Measurements from ENCODE around the gene SOX10. TPM values are rescaled to one million over a fixed set of nuclear protein-coding genes. Genes with fewer than 3 reads are reported as not detected.

SOX10 gene
- total and polyA plus RNA-seq, 2 of the 13 experiments (the other 11 are each of a cell fraction or from before 2014, with no cell fraction given): not detected

- TF ChIP-seq, protein P1, sequence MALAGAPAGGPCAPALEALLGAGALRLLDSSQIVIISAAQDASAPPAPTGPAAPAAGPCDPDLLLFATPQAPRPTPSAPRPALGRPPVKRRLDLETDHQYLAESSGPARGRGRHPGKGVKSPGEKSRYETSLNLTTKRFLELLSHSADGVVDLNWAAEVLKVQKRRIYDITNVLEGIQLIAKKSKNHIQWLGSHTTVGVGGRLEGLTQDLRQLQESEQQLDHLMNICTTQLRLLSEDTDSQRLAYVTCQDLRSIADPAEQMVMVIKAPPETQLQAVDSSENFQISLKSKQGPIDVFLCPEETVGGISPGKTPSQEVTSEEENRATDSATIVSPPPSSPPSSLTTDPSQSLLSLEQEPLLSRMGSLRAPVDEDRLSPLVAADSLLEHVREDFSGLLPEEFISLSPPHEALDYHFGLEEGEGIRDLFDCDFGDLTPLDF (CRISPR knock-in tag; IDR thresholded peaks at IDR 0.05): no peak
- TF ChIP-seq HDAC1 (CRISPR knock-in tag; IDR thresholded peaks at IDR 0.05) (peak; percentile 21; the same call in 1 of the 2 replicates), IRF1 (CRISPR knock-in tag; IDR thresholded peaks at IDR 0.05; ENCODE audit: low read depth) (no peak), HNF4G (IDR thresholded peaks at IDR 0.05; ENCODE audit: borderline replicate concordance, low read depth, low read length) (peak; percentile 85), HNF4G (CRISPR knock-in tag; IDR thresholded peaks at IDR 0.05; ENCODE audit: borderline replicate concordance, low read depth) (no peak), FOXA3 (CRISPR knock-in tag; IDR thresholded peaks at IDR 0.05) (no peak)
- TF ChIP-seq, protein P2, sequence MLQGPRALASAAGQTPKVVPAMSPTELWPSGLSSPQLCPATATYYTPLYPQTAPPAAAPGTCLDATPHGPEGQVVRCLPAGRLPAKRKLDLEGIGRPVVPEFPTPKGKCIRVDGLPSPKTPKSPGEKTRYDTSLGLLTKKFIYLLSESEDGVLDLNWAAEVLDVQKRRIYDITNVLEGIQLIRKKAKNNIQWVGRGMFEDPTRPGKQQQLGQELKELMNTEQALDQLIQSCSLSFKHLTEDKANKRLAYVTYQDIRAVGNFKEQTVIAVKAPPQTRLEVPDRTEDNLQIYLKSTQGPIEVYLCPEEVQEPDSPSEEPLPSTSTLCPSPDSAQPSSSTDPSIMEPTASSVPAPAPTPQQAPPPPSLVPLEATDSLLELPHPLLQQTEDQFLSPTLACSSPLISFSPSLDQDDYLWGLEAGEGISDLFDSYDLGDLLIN (CRISPR knock-in tag; IDR thresholded peaks at IDR 0.05; ENCODE audit: borderline replicate concordance): no peak
- TF ChIP-seq, protein P3, sequence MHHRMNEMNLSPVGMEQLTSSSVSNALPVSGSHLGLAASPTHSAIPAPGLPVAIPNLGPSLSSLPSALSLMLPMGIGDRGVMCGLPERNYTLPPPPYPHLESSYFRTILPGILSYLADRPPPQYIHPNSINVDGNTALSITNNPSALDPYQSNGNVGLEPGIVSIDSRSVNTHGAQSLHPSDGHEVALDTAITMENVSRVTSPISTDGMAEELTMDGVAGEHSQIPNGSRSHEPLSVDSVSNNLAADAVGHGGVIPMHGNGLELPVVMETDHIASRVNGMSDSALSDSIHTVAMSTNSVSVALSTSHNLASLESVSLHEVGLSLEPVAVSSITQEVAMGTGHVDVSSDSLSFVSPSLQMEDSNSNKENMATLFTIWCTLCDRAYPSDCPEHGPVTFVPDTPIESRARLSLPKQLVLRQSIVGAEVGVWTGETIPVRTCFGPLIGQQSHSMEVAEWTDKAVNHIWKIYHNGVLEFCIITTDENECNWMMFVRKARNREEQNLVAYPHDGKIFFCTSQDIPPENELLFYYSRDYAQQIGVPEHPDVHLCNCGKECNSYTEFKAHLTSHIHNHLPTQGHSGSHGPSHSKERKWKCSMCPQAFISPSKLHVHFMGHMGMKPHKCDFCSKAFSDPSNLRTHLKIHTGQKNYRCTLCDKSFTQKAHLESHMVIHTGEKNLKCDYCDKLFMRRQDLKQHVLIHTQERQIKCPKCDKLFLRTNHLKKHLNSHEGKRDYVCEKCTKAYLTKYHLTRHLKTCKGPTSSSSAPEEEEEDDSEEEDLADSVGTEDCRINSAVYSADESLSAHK (CRISPR knock-in tag; IDR thresholded peaks at IDR 0.05; ENCODE audit: borderline replicate concordance): no peak
- TF ChIP-seq, protein P4, sequence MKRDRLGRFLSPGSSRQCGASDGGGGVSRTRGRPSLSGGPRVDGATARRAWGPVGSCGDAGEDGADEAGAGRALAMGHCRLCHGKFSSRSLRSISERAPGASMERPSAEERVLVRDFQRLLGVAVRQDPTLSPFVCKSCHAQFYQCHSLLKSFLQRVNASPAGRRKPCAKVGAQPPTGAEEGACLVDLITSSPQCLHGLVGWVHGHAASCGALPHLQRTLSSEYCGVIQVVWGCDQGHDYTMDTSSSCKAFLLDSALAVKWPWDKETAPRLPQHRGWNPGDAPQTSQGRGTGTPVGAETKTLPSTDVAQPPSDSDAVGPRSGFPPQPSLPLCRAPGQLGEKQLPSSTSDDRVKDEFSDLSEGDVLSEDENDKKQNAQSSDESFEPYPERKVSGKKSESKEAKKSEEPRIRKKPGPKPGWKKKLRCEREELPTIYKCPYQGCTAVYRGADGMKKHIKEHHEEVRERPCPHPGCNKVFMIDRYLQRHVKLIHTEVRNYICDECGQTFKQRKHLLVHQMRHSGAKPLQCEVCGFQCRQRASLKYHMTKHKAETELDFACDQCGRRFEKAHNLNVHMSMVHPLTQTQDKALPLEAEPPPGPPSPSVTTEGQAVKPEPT (CRISPR knock-in tag; IDR thresholded peaks at IDR 0.05; ENCODE audit: low read depth): no peak
- TF ChIP-seq, protein P5, sequence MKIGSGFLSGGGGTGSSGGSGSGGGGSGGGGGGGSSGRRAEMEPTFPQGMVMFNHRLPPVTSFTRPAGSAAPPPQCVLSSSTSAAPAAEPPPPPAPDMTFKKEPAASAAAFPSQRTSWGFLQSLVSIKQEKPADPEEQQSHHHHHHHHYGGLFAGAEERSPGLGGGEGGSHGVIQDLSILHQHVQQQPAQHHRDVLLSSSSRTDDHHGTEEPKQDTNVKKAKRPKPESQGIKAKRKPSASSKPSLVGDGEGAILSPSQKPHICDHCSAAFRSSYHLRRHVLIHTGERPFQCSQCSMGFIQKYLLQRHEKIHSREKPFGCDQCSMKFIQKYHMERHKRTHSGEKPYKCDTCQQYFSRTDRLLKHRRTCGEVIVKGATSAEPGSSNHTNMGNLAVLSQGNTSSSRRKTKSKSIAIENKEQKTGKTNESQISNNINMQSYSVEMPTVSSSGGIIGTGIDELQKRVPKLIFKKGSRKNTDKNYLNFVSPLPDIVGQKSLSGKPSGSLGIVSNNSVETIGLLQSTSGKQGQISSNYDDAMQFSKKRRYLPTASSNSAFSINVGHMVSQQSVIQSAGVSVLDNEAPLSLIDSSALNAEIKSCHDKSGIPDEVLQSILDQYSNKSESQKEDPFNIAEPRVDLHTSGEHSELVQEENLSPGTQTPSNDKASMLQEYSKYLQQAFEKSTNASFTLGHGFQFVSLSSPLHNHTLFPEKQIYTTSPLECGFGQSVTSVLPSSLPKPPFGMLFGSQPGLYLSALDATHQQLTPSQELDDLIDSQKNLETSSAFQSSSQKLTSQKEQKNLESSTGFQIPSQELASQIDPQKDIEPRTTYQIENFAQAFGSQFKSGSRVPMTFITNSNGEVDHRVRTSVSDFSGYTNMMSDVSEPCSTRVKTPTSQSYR (CRISPR knock-in tag; IDR thresholded peaks at IDR 0.05; ENCODE audit: borderline replicate concordance): peak; percentile 48; the same call in 1 of the 2 replicates
Observed at GRCh38 chr22:37968452-37969251, 15.7 kb downstream of the SOX10 start (continued).

All from HepG2 (cell line).